ENCODE measurements around the gene GPX4.

Gene GPX4, protein sequence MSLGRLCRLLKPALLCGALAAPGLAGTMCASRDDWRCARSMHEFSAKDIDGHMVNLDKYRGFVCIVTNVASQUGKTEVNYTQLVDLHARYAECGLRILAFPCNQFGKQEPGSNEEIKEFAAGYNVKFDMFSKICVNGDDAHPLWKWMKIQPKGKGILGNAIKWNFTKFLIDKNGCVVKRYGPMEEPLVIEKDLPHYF

DNA sequence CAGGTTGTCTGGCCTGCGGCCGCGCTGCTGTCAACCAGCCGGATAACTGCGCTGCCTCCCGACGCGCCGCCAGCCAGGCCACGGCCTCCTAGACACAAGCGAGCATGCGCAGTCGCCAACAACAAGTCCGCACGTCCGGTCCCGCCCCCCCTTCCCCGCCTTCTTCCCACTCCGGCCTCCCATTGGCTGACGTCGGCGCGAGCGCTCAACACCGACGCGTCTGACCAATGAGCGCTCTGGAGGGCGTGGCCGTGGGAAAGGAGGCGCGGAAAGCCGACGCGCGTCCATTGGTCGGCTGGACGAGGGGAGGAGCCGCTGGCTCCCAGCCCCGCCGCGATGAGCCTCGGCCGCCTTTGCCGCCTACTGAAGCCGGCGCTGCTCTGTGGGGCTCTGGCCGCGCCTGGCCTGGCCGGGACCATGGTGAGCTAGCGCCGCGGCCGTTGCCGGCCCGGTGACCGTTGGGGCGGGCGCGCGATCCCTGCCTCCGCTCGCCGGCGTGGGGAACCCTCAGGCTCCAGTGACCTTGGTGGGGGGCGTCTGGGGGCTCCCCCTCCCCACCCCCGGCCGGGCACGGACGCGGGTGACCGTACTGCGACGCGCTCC is at the start of gene GPX4:
Gene GPX4, plus strand, starts transcription at position 287 of the 603 bp plus-strand sequence. Its CDS starts 50 bp downstream, at position 337.
- DNase-seq, result peak; percentile 82

GRCh38 chr19:1054102-1055027 is 49.4 kb upstream of the GPX4 start:
- DNase-seq, result no peak

GRCh38 chr19:1055028-1055425 is 48.8 kb upstream of the GPX4 start:
- DNase-seq, result no peak

- no peak for DNase-seq
Observed at GRCh38 chr19:1055886-1056620, 47.7 kb upstream of the GPX4 start.

DNA sequence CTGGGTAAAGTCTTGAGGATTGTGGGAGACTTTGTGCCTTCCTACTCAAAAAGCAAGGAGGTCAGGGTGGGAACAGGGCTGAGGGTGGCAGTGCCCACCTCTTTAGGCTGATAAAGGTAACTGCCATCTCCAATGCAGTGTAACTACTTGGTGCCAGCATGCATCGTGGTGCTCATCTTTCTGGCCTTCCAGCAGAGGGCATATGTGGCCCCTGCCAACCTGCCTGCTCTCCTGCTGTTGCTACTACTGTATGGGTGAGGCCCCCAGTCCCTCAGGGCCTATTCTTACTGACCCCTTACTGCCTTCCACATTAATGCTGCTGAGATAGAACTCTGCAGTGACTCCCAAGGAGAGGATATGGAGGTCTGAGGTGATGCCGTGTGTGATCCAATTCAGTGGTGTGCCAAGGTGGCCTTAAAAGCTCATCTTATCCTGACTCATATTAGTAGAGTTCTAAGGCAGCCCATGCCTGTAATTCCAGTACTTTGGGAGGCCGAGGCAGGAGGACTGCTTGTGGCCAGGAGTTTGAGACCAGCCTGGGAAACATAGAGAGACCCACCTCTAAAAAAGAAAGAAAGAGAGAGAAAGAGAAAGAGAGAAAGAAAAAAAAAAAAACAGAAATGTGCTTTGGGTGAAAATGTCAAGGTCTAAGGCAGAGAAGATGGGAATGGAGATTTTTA is 46.5 kb upstream of the GPX4 start:
- DNase-seq, result no peak

GRCh38 chr19:1058112-1058511 is 45.7 kb upstream of the GPX4 start:
- DNase-seq, result no peak

DNA sequence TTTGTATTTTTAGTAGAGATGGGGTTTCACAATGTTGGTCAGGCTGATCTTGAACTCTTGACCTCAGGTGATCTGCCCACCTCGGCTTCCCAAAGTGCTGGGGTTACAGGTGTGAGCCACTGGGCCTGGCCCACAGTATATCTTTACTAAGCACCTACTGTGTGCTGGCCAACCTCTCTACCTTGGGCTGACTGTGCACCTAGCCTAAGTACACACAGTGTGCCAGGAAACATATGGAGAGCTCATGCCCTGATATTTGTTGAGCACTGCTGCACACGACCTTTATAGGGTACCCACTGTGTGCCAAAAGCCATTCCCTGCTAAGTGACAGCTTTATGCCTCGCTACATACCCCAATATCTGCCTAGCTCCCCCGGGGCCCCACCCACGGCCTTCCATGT is 43.1 kb upstream of the GPX4 start:
- DNase-seq, result no peak

GRCh38 chr19:1061987-1062386 is 41.8 kb upstream of the GPX4 start:
- DNase-seq, result no peak

- DNase-seq, result no peak
Observed at GRCh38 chr19:1062387-1063029, 41.3 kb upstream of the GPX4 start.

- DNase-seq, result no peak
Observed at GRCh38 chr19:1063030-1063908, 40.5 kb upstream of the GPX4 start.

DNA sequence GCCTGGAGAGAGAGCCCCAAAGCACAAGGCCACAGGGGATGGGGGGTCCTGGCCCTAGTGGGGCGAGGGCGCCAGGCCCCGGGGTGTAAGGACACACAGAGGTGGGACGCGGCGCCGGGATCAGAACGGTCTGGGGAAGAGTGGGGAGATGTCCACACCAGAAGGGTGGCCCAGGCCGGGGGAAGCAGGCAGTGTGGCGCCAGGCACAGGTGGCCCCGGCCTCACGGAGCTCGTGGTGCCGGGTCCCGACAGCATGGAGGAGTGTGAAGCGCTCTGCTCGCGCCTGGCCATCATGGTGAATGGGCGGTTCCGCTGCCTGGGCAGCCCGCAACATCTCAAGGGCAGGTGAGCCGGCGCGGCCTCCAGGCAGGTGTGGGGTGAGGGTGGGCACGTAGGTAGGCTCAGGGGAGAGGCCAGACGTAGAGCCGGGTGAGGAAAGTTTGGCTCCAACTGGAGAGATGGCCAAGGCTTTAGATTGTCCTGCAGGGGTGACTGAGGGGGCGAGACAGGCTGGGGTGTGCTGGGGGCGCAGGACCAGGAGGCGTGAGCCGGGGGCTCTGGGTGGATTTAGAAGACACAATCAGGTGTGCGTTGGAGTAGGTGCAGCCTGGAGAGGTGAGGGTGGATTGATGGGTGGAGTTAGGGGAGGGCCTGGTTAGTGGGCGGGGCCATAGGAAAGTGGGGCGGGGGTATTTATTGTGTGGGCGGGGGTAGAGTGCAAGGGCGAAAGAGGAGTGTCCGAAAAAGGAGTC is 39.7 kb upstream of the GPX4 start:
- no peak for DNase-seq

- no peak for DNase-seq
Observed at GRCh38 chr19:1064661-1065605, 38.9 kb upstream of the GPX4 start.

GRCh38 chr19:1065606-1066109 is 38.1 kb upstream of the GPX4 start:
- DNase-seq, result no peak

DNA sequence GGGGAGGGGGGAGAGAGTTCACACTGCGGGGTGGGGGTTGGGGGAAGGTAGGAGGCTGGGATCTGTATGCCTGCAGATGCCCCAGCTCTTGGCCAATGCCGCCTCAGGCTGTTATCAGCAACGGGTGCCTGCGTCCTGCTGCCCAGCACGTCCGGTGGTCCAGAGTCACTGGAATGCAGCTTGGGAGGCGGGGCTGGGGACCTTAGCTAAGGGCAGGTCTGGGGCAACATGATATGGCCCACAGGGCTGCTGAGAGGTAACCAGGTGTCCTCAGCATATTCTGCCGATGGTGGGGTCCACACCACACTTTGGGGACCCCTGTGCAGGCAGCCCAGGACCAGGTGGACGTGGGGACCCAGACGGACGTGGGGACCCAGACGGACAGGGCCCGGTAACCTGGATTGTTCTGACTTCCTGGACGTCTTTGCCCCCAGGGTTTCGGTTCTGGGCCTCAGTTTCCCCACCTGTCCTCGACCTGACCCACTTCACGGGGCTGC is 37.5 kb upstream of the GPX4 start:
- DNase-seq, result no peak

DNA sequence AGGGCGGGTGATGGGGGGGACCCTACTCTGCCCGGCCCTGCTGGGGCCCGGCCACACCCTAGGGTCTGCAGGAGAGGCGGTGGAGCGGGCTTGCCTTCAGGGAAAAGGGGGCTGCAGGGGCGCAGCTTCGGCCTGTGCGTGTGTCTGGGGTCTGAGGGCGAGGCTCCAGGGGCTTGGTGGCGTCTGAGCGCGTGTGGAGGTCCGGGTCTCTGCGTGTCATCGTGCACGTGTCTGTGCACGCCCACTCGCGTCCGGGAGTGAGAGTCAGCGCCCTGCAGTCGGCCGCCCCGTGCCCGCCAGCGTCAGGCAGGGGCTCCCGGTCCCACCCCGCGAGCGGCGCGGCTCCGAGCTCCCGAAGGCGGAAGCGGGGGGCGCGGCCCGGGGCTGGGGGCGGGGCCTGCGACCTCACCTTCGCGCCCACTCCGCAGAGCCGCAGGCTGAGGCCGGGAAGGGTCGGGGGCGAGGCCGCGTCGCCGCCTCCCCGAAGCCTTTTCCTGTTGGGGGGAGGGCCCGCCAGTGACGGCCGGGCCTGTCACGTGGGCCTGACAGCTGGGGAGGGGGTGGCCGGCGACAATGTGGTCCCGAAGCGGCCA is 37.0 kb upstream of the GPX4 start, which contains the start of gene ARHGAP45:
Gene ARHGAP45, plus strand, starts transcription at position 420 of the 593 bp plus-strand sequence. CDS start 239 bp downstream, outside the sequence.
- DNase-seq, result no peak

DNA sequence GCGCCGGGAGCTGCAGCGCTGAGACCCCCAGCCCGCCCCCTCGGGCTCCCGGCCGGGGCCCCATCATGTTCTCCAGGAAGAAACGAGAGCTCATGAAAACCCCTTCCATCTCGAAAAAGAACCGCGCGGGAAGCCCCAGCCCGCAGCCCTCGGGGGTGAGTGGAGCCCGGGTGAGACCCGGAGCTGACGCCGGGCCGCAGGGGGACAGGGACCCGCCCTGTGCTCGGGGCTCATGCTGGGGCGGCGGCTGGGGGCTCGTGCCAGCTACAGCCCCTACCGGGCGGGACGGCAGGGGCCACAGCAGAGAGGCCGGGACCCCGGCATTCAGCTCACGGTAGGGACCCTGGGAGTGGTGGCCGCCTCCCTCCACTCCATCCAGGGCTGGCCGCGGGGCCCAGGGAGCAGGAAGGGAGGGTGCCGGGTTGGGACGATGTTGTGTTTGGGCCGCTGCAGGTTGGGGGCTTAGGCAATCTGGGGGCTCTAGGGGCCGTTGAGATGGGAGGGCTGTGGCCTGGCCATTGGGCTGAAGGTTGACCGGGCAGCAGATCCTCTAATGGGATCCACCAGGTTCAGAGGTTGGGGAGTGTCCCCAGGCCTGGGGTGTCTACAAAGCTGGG is 36.3 kb upstream of the GPX4 start:
- DNase-seq, result no peak
